OCI-LY3 (cell line): Measurements from ENCODE around the gene ANKRD10.

Source experiments
- CTCF ChIP-seq: fragments of 200-600, 300-600 bp; sonication (generic); IDR thresholded peaks from 2 replicates; pipeline ENCODE4 v1.5.1; 2014; ENCODE audit warnings: antibody characterized with exemption, low read length, low read depth
- EZH2phosphoT487 ChIP-seq: fragments of 200-600 bp; shearing (Covaris generic); IDR thresholded peaks from 2 replicates; pipeline ENCODE4 v1.6.1; 2018; ENCODE audit warnings: antibody characterized with exemption, mixed run types, low read depth

DNA sequence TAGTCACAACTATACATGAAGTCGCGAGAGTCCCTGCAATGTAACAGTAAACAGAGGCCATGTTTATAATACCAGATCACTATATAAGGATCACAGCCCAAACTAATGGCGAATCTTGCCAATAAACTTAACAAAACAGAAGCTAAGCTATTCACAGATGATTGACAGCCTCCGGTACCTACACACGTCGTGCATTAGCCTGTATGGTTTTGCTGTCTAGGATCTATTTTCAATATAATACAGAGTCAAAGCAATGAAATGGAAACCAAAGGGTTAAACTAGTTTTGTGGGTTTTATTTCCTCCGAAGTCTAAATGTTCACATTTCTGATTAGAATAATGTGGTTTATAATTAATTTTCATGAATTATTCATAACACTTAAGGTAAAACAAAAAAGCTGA, 10.1 kb downstream of the ANKRD10 start:
- TF ChIP-seq CTCF (no peak), EZH2phosphoT487 (no peak)
